ENCODE results near the gene BUD31. TPM values are rescaled to one million over a fixed set of nuclear protein-coding genes. Genes with fewer than 3 reads are reported as not detected.
A peak's percentile ranks its signal among the peaks of the same experiment; 100 is the strongest.

Gene BUD31
- 123 and 130 TPM in 2 replicates for total RNA-seq

DNA sequence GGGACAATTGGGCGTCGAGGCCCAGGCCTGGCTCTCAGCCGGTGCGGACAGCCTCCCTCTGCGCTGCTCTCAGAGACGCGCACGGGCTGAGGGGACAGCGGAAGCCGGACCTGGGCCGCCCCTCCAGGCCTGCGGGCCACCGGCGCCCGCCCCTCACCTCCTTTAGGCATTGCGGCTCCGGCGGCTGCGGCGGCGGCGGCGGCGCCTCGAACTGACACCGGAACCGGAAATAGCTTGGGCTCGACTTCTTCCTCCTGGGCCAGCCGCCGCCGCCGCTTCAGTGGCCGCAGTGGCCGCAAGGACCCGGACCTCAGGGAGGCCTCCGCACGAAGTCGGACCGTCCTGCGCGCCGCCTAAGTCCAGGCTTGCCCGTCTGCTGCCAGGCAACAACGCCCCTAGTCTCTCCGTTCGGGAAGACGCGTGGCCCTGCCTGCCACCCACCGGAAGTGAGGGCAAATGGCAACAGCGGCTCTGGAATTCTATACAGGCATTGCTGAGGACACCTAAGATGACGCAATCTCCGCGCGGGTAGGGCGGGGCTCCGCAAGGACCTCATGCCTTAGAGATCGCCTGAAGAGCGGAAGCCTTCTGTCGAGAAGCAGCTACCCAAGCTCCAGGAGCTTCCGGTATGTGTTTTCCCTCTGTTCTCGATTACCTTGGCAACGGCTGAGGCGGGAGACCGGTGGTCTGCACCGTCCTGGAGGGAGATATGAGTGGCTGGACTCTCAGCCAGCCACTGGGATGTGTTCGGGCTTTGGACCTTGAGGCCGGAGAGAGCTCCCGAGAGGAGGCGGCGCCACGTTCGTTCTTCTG lies at the start of gene BUD31, which contains the start of gene PDAP1:
BUD31 (plus strand) TSS at position 591 of the 813 bp plus-strand sequence. CDS start 2,124 bp downstream, outside the sequence.
PDAP1 (minus strand) TSS at position 219 of the 813 bp plus-strand sequence; CDS start at position 170, 49 bp downstream.
- H3K27ac Mint-ChIP-seq: peak within 1 kb of the TSS; percentile 98
- peak within 1 kb of the TSS; percentile 99 for H3K4me3 Mint-ChIP-seq (ENCODE audit: low read depth)
- peaks cover 62% of the 10 kb centered on the region for H3K36me3 Mint-ChIP-seq (ENCODE audit: low read depth)

DNA sequence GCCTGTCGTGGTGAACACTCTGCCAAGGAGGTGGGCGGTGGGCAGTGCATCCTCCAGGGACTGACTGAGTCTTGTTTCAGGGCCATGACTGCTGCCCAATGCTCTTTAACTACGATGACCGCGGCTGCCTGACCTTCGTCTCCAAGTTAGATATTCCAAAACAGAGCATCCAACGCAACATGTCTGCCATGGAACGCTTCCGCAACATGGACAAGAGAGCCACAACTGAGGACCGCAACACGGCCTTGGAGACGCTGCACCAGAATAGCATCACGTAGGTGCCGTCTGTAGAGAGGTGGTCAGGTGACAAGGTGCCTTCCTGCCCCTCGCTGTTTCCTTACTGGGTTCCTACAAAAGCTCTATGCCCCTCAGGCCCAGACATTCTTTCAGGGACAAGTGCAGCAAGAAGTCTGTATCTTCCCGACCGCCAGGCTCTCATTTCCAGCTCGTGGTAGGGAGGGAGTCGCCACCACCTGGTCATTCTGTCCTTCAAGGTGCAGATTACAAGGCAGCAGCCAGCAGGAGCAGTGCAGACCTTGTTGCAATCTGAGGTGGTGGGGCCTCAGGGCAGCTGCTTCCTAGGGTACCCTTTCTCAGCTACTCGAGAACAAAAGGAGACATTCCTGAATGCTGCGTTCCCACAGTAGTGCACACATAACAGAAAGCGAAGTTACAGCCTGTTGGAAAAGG lies 49.2 kb upstream of the BUD31 start:
- H3K9me3 Mint-ChIP-seq: no peaks in the 10 kb centered on the region
- peaks cover 70% of the 10 kb centered on the region for H3K36me3 Mint-ChIP-seq (ENCODE audit: low read depth)
- no peak overlapping the region for H3K4me3 Mint-ChIP-seq (ENCODE audit: low read depth)

More for the DNA sequence above, at the start of gene BUD31, which contains the start of gene PDAP1:
- no peaks in the 10 kb centered on the region for H3K9me3 Mint-ChIP-seq
- intact Hi-C loops (cut with micrococcal nuclease): loop anchor here (1.0 to 2.0 kb wide), 4 partner anchors 27 to 64 kb away; partner anchors contain the start of genes ARPC1B and ZNF789
- peaks cover 23% of the 10 kb centered on the region for H3K4me1 Mint-ChIP-seq (ENCODE audit: low read depth)
- peak; percentile 94 for DNase-seq (ENCODE audit: low spot score)
- no peaks in the 10 kb centered on the region for H3K27me3 Mint-ChIP-seq (ENCODE audit: low read depth)

DNA sequence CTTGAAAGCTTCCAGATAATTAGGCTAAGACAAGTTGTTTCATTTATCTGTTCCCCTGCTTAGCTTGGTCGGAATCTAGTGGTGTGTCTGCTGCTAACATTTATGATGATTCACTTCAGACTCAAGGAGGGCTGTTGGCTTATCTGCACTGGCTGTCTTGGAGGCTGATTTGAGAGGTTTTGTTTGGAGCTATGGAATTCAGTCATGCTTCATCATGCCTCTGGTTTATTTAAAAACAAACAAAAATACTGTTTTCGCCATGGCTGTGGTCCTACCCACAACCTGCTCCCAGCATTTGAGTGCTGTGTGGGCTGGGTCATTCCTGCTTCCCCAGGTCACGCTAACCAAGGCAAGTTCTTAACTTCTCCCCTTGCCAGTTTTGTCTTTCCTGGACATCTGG lies 46.0 kb upstream of the BUD31 start:
- H3K4me3 Mint-ChIP-seq (ENCODE audit: low read depth): no peak overlapping the region
- H3K4me1 Mint-ChIP-seq (ENCODE audit: low read depth): no peaks in the 10 kb centered on the region
- no peaks in the 10 kb centered on the region for H3K9me3 Mint-ChIP-seq
- no peak overlapping the region for H3K27ac Mint-ChIP-seq
- DNase-seq (ENCODE audit: low spot score): no peak
- no peaks in the 10 kb centered on the region for H3K27me3 Mint-ChIP-seq (ENCODE audit: low read depth)
- peaks cover 75% of the 10 kb centered on the region for H3K36me3 Mint-ChIP-seq (ENCODE audit: low read depth)
- intact Hi-C loops (cut with micrococcal nuclease): no loop called here

More for the DNA sequence above, 49.2 kb upstream of the BUD31 start:
- no peaks in the 10 kb centered on the region for H3K27me3 Mint-ChIP-seq (ENCODE audit: low read depth)
- DNase-seq (ENCODE audit: low spot score): no peak
- H3K4me1 Mint-ChIP-seq (ENCODE audit: low read depth): no peaks in the 10 kb centered on the region
- intact Hi-C loops (cut with micrococcal nuclease): no loop called here
- no peak overlapping the region for H3K27ac Mint-ChIP-seq

DNA sequence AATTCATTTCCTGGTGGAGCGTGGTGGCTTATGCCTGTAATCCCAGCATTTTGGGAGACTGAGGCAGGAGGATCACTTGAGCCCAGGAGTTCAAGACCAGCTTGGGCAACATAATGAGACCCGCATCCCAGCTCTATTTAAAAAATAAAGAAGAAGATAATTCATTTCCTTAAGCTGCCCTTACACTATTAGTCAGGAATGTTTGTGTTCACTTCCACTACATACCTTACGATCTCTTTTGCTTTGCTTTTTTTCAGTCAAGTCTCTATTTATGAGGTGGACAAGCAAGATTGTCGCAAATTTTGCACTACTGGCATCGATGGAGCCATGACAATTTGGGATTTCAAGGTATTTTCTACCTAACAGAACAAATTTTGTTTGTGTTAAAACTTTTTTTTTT lies 45.5 kb upstream of the BUD31 start:
- Mint-ChIP-seq H3K4me3 (ENCODE audit: low read depth) (no peak overlapping the region), H3K4me1 (ENCODE audit: low read depth) (no peaks in the 10 kb centered on the region), H3K36me3 (ENCODE audit: low read depth) (peaks cover 70% of the 10 kb centered on the region), H3K27me3 (ENCODE audit: low read depth) (no peaks in the 10 kb centered on the region), H3K9me3 (no peaks in the 10 kb centered on the region), H3K27ac (no peak overlapping the region)
- DNase-seq (ENCODE audit: low spot score): no peak
- intact Hi-C loops (cut with micrococcal nuclease): no loop called here

DNA sequence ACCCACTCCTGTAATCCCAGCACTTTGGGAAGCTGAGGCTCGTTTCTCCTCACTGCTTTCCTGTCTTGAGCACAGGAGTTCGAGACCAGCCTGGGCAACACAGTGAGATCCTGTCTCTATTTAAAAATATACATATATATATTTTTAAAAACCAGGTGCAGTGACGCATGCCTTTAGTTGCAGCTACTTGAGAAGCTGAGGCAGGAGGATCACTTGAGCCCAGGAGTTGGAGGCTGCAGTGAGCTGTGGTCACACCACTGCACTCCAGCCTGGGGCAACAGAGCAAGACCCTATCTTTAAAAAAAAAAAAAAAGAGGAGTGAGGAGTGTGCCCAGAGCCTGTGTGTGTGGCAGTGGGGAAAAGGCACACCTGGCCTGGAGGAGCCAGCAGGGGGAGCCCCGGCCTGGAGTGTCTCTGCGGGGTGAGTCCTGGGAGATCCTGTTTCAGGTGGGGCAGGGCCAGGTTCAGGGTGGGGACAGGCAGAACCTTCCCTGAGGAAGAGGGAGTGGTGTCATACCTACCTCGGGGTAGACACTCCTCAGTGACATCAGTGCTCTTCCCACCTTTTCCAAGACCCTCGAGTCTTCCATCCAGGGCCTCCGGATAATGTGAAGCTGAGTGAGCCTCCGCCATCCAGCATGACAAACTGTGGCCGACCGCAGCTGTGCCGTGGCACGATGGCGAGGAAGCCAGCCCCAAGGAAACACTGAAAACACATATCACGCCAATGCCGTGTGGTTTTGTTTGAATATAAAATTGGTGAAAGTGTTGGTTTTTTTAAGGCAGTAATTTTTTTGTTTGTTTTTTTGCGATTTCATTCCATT lies 43.2 kb upstream of the BUD31 start:
- Mint-ChIP-seq H3K27me3 (ENCODE audit: low read depth) (no peaks in the 10 kb centered on the region), H3K9me3 (no peaks in the 10 kb centered on the region), H3K4me3 (ENCODE audit: low read depth) (no peak overlapping the region), H3K27ac (no peak overlapping the region), H3K4me1 (ENCODE audit: low read depth) (peaks cover 3% of the 10 kb centered on the region), H3K36me3 (ENCODE audit: low read depth) (peaks cover 63% of the 10 kb centered on the region)
- peak; percentile 39 for DNase-seq (ENCODE audit: low spot score)
- intact Hi-C loops (cut with micrococcal nuclease): no loop called here

DNA sequence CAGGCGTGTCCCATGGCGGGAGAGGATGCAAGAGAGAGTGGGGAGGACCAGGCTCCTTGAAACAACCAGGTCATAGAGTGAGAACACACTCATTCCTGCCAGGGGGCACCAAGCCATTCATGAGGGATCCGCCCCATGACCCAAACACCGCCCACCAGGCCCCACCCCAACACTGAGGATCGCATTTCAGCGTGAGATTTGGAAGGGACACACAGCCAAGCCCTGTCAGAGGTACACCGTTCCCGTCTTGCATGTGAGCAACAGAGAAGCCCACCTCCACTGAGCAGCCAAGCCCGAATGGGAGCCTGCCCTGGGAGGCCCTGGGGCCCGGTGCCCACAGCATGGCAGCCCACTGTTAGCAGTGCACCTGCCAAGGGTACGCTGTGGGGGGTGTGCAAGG lies 42.1 kb upstream of the BUD31 start:
- peaks cover 3% of the 10 kb centered on the region for H3K4me1 Mint-ChIP-seq (ENCODE audit: low read depth)
- DNase-seq (ENCODE audit: low spot score): no peak
- peaks cover 52% of the 10 kb centered on the region for H3K36me3 Mint-ChIP-seq (ENCODE audit: low read depth)
- intact Hi-C loops (cut with micrococcal nuclease): no loop called here
- H3K27me3 Mint-ChIP-seq (ENCODE audit: low read depth): no peaks in the 10 kb centered on the region
- H3K27ac Mint-ChIP-seq: no peak overlapping the region
- no peaks in the 10 kb centered on the region for H3K9me3 Mint-ChIP-seq
- H3K4me3 Mint-ChIP-seq (ENCODE audit: low read depth): no peak overlapping the region

DNA sequence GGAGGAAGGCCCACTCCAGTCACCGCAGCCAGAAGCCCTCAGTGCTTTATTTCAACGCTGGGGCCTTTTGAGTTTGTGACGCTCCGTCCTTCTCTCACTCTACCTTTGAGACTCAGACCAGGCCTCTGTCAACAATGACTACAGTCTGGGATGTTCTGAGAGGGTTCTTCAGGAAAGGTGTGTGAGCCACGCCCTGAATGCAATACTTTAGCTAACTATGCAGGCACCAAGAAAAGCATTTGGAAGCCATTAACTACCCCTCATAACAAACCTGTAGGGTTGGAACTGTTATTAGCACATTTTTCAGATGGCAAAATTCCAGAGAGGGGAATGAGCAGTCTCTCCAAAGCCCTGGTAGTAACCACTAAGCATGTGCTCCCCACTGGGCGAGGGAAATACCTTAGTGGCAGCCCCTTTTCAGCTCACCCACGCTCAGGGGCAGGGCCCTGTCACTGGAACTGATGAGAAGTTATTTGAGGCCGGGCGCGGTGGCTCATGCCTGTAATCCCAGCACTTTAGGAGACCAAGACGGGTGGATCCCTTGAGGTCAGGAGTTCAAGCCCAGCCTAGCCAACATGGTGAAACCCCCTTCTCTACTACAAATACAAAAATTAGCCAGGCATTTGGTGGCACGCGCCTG lies 39.9 kb upstream of the BUD31 start:
- Mint-ChIP-seq H3K36me3 (ENCODE audit: low read depth) (peaks cover 38% of the 10 kb centered on the region), H3K27me3 (ENCODE audit: low read depth) (no peaks in the 10 kb centered on the region), H3K27ac (no peak overlapping the region), H3K4me1 (ENCODE audit: low read depth) (peaks cover 8% of the 10 kb centered on the region), H3K9me3 (no peaks in the 10 kb centered on the region), H3K4me3 (ENCODE audit: low read depth) (no peak overlapping the region)
- no peak for DNase-seq (ENCODE audit: low spot score)
- intact Hi-C loops (cut with micrococcal nuclease): no loop called here

DNA sequence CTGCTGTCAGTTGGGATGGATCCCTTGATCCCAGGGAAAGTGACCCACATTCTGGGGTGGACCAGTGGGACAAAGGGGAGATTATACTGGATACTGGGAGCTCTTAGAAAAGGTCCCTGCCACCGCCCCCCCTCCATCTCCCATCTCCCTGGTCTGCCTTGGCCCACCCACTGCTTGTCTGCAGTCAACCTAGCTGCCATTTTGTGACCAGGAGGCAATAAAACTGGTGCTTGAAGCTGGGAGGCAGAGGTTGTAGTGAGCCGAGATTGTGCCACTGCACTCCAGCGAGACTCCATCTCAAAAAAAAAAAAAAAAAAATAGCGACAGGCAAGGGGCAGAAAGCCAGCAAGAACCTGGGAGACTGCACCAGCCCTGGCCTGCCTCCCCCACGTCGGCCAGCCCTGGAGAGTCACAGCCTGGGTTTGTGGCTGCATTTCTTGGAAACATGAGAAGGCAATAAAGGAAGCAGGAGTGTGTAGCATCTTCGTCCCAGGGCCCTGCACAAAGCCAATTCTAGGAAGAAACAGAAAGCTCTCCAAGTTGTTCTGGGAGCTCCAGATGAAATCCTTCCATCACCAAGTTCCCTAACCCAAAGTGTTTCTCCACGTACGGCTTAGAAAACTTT lies 38.9 kb upstream of the BUD31 start:
- Mint-ChIP-seq H3K27me3 (ENCODE audit: low read depth) (no peaks in the 10 kb centered on the region), H3K4me3 (ENCODE audit: low read depth) (no peak overlapping the region), H3K9me3 (no peaks in the 10 kb centered on the region), H3K27ac (no peak overlapping the region), H3K4me1 (ENCODE audit: low read depth) (peaks cover 8% of the 10 kb centered on the region), H3K36me3 (ENCODE audit: low read depth) (peaks cover 30% of the 10 kb centered on the region)
- DNase-seq (ENCODE audit: low spot score): no peak
- intact Hi-C loops (cut with micrococcal nuclease): no loop called here

DNA sequence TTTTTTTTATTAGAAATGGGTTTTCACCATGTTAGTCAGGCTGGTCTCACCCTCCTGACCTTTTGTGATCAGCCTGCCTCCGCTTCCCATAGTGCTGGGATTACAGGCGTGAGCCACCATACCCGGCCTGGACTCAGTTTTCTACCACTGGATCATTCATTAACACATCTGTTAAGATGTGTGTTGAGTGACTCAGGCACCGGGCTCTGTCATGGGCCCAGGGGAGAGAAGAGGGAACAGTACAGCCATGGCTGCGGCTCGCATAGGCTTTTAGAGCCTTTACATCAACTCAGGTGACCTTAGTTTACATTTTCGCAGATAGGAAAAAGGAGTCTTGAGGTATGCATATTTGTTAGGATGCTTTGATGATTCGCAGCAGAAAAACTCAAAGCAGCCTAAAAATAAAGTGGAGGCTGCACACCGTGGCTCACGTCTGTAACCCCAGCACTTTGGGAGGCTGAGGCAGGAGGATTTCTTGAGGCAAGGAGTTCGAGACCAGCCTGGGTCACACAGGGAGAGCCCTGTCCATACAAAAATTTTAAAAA lies 37.3 kb upstream of the BUD31 start:
- Mint-ChIP-seq H3K27ac (no peak overlapping the region), H3K9me3 (no peaks in the 10 kb centered on the region), H3K27me3 (ENCODE audit: low read depth) (no peaks in the 10 kb centered on the region), H3K4me1 (ENCODE audit: low read depth) (peaks cover 11% of the 10 kb centered on the region), H3K4me3 (ENCODE audit: low read depth) (no peak overlapping the region), H3K36me3 (ENCODE audit: low read depth) (peaks cover 16% of the 10 kb centered on the region)
- no peak for DNase-seq (ENCODE audit: low spot score)
- intact Hi-C loops (cut with micrococcal nuclease): no loop called here

DNA sequence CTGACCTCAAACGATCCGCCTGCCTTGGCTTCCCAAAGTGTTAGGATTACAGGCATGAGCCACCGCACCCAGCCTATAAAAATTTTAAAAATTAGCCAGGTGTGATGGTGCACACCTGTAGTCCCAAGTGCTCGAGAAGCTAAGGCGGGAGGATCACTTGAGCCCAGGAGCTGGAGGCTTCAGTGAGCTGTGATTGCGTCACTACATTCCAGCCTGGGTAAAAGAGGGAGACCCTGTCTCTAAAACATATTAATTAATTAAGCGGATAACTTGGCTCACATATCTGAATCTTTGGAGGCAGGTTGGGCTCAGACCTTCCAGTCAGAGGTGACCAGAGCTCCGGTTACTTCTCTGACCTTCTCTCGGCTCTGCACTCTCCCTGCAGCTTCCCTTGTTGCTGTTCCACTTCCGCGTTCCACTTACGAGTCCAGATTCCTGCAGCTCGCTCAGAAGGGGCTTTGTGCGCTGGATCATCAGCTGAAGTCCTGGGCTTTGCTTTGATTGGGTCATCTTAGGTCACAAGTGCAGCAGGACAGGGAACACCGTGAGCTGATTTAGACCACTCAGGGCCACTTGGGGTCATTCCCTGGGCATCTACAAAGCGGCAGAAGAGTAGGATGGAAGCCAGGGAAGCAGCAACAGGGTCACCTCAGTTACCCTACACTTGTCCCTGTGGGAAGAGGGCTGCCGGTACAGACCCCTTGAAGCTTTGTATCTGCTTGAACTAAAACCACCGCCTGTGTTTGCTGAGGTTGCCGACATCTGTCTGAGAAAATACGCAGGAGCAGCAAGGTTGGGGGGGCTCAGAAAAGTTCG lies 36.3 kb upstream of the BUD31 start:
- no peak for DNase-seq (ENCODE audit: low spot score)
- H3K9me3 Mint-ChIP-seq: no peaks in the 10 kb centered on the region
- intact Hi-C loops (cut with micrococcal nuclease): no loop called here
- peaks cover 15% of the 10 kb centered on the region for H3K4me1 Mint-ChIP-seq (ENCODE audit: low read depth)
- H3K27me3 Mint-ChIP-seq (ENCODE audit: low read depth): no peaks in the 10 kb centered on the region
- peak overlapping the region; percentile 43 for H3K27ac Mint-ChIP-seq
- peak overlapping the region; percentile 75 for H3K4me3 Mint-ChIP-seq (ENCODE audit: low read depth)
- peaks cover 14% of the 10 kb centered on the region for H3K36me3 Mint-ChIP-seq (ENCODE audit: low read depth)

All from activated T-helper 2 cell treated with anti-CD3 and anti-CD28 coated beads, Interferon-gamma antibody, Interleukin-2, Interleukin-4, amounts not matched to agents 10 μg/mL and 5 μg/mL and 100 μg/mL, durations not matched to agents 14 hours and 24 hours and 36 hours (primary cell).